Peyer's patch (tissue), 4 donors: ENCODE results near the gene MACROD2. TPM values are rescaled to one million over a fixed set of nuclear protein-coding genes. Genes with fewer than 3 reads are reported as not detected.

Experiments used
- DNase-seq, 3 donors: peaks; one replicate each; pipeline ENCODE4 v3.0.0-alpha.2; 2017 to 2019
- H3K27ac ChIP-seq, 4 donors: fragments of 200-600 bp; sonication (generic); one replicate each; pipeline ENCODE4 v1.5.1; 2016 to 2019
- H3K27me3 ChIP-seq, 2 donors: fragments of 200-600 bp; sonication (generic); one replicate each; pipeline ENCODE4 v1.5.1; 2019
- H3K36me3 ChIP-seq, 3 donors: fragments of 200-600 bp; sonication (generic); one replicate each; pipeline ENCODE4 v1.5.1; 2016 to 2019
- H3K4me1 ChIP-seq, 4 donors: fragments of 200-600 bp; sonication (generic); one replicate each; pipeline ENCODE4 v1.5.1; 2016 to 2019
- H3K4me3 ChIP-seq, 4 donors: fragments of 200-600 bp; sonication (generic); 1 replicate in 3 of 4; 2 replicates in 1 of 4; pipeline ENCODE4 v1.5.1; 2016 to 2019; ENCODE audit warnings: mild to moderate bottlenecking in 1 of 4
- H3K9me3 ChIP-seq, 4 donors: fragments of 200-600 bp; sonication (generic); one replicate each; pipeline ENCODE4 v1.5.1; 2016 to 2019; ENCODE audit warnings: mild to moderate bottlenecking in 1 of 4
- POLR2A ChIP-seq, 2 donors: fragments of 450-650 bp; IDR thresholded peaks; one replicate each; pipeline ENCODE4 v1.5.1; 2017; ENCODE audit warnings: antibody characterized with exemption in 2 of 2, mild to moderate bottlenecking in 2 of 2, moderate library complexity in 2 of 2
- total RNA-seq, 4 donors: library from RNA; depleted of rRNA; stranded (reverse); fragments of >200 nt; gene quantifications; one replicate each; pipeline ENCODE4 v1.1.0, GENCODE V29; 2016
- TF ChIP-seq, protein P1 (sequence below), 6 experiments: fragments of 450-650 bp in 4 of 6; fragments of 200-600 bp in 2 of 6; sonication (generic) in 1 of 6; IDR thresholded peaks; one replicate each; pipeline ENCODE4 v1.5.1; 2017 to 2019; ENCODE audit warnings: antibody characterized with exemption in 6 of 6, mild to moderate bottlenecking in 3 of 6, moderate library complexity in 1 of 6

Gene MACROD2
- total RNA-seq, 4 donors from 2014 or later = 2.5 to 10.7 (median 6.5) TPM

DNA sequence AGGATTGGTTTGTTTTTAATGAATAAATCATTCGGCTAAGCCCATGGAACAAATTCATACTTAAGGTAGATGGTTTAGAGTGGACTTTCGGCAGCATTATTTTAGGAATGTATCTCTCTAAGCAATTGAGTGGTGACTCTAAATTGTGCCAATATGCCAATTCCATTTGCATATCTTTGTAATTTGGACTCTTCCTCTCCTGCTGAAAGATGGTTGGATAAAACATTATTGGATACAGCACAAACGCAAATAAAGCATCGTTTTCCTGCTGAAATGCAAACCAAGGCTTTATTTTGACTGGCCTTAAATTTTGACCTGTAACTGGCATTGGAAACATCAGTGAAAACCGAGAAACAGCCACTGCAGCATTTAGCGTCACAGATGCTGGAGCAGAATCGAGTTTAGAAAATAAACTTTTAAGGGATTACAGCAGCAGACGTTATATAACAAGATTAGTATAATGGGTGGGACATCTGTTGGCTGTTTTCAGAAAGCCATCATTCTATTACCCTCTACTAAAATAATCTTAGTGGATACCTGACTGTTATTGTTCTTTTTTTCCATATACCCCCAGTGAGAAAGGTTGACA, 1852.0 kb downstream of the MACROD2 start:
- TF ChIP-seq POLR2A (IDR thresholded peaks at IDR 0.05) = no peak
- TF ChIP-seq, protein P1, sequence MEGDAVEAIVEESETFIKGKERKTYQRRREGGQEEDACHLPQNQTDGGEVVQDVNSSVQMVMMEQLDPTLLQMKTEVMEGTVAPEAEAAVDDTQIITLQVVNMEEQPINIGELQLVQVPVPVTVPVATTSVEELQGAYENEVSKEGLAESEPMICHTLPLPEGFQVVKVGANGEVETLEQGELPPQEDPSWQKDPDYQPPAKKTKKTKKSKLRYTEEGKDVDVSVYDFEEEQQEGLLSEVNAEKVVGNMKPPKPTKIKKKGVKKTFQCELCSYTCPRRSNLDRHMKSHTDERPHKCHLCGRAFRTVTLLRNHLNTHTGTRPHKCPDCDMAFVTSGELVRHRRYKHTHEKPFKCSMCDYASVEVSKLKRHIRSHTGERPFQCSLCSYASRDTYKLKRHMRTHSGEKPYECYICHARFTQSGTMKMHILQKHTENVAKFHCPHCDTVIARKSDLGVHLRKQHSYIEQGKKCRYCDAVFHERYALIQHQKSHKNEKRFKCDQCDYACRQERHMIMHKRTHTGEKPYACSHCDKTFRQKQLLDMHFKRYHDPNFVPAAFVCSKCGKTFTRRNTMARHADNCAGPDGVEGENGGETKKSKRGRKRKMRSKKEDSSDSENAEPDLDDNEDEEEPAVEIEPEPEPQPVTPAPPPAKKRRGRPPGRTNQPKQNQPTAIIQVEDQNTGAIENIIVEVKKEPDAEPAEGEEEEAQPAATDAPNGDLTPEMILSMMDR (IDR thresholded peaks at IDR 0.05) = no peak
- no peaks in the 10 kb centered on the region for H3K9me3 ChIP-seq
- no peaks in the 10 kb centered on the region for H3K4me1 ChIP-seq
- no peaks in the 10 kb centered on the region for H3K36me3 ChIP-seq
- no peak for DNase-seq
- H3K4me3 ChIP-seq = no peak overlapping the region
- no peaks in the 10 kb centered on the region for H3K27me3 ChIP-seq
- no peak overlapping the region for H3K27ac ChIP-seq

DNA sequence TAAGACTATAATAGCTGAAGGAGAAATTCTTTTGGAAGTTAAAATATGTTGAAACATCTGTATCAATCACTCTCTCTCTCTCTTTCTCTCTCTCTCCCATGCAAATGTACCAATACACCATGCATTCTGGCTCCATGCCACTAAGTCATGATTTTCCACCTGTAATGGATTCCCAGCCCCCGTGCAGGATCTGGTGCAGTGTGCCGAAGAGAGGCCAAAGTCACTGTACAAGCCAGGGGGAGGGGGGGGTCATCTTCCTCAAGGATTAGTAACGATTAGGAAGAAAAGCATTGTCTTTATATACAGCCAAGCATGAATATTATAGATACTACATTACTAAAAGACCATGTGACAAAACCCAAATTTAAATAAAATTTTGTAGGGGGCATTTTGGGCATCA, 1852.8 kb downstream of the MACROD2 start:
- H3K27me3 ChIP-seq = no peaks in the 10 kb centered on the region
- DNase-seq = no peak
- no peaks in the 10 kb centered on the region for H3K36me3 ChIP-seq
- no peak overlapping the region for H3K4me3 ChIP-seq
- H3K4me1 ChIP-seq = no peaks in the 10 kb centered on the region
- H3K9me3 ChIP-seq = no peaks in the 10 kb centered on the region
- TF ChIP-seq POLR2A (IDR thresholded peaks at IDR 0.05) = no peak
- TF ChIP-seq, protein P1 (IDR thresholded peaks at IDR 0.05) = no peak
- no peak overlapping the region for H3K27ac ChIP-seq

DNA sequence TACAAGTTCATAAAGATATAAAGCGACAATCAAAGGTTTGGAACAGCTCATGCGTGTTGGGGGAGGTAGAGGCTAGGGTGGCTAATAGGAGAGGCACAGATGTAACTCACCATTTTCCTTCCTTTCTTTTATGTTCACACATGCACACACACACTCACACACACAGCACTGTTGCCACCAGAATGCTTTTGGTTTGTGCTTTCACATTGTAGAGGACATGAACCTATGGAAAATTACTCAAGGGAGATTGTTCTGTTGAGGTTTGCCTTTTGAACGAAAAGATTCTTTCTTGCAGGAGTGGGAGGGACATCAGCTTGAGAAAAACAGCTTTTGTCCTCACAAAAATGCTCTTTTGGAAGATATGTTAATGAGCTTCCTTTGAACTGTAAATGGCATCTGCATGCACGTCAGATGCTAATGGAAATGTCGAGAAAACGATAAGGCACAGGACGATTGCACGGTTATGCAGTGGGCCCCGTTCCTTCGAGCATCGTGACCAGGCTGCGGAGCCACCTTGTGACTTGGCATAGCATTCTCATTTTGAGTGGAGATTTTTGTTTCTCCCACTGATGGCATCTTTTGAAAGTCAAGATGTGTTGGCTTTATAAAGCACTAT, 1853.8 kb downstream of the MACROD2 start:
- no peak overlapping the region for H3K27ac ChIP-seq

DNA sequence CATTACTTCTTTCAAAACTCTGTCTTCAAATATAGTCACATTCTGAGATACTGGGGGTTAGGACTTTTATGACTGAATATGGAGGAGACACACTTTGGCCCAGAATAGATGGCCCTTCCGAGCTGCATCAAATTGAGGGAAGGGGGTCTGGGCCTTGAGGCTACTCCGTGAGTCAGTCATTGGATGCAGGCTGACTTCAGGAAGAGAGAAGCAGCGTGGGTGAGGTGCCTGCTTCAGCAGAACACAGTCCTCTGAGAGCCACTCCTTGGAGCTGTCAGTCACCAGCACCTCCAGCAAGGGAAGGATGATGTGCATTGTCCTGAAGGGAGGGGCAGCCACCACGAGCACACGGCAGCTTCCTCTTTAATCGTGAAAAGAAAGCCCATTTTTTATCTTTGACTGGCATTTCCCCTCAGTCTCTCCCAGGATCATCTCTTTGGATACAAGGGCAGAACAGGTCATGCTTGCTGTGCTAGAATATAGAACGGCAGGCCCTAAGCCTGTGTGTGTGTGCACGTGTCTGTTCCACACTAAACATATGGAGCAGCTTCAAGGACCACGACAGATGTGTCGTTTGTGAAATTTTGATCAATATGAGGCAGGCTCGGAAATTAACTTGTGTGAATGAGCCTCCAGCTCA, 1856.4 kb downstream of the MACROD2 start:
- Histone ChIP-seq H3K27ac (no peak overlapping the region), H3K4me3 (no peak overlapping the region), H3K4me1 (no peaks in the 10 kb centered on the region), H3K9me3 (no peaks in the 10 kb centered on the region), H3K36me3 (no peaks in the 10 kb centered on the region), H3K27me3 (no peaks in the 10 kb centered on the region)
- DNase-seq = no peak
- TF ChIP-seq POLR2A (IDR thresholded peaks at IDR 0.05) = no peak
- TF ChIP-seq, protein P1 (IDR thresholded peaks at IDR 0.05) = no peak

More for the DNA sequence above, 1853.8 kb downstream of the MACROD2 start:
- H3K9me3 ChIP-seq = no peaks in the 10 kb centered on the region
- no peak for DNase-seq
- no peaks in the 10 kb centered on the region for H3K4me1 ChIP-seq
- H3K4me3 ChIP-seq = no peak overlapping the region
- TF ChIP-seq, protein P1 (IDR thresholded peaks at IDR 0.05) = no peak
- no peak for TF ChIP-seq POLR2A (IDR thresholded peaks at IDR 0.05)
- no peaks in the 10 kb centered on the region for H3K27me3 ChIP-seq
- H3K36me3 ChIP-seq = no peaks in the 10 kb centered on the region

DNA sequence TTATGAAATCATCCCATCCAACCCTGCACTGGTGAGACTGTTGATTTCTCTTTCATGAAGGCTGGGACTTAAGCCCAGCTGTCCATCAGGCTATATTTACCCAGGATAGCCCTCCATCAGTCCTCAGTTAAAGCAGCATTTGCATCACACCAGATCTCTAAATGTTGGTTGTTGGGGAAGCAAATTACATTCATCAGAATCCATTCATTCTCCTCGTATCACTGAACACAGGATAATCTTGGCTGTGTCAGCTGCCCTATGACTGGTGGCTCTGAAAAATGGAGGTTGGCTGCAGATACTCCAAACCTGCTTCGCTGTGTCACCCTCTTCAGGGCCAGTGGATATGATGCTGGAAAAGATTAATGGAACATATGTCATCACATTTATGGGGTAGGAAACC, 1859.6 kb downstream of the MACROD2 start:
- no peak for DNase-seq
- TF ChIP-seq, protein P1 (IDR thresholded peaks at IDR 0.05) = no peak
- no peak for TF ChIP-seq POLR2A (IDR thresholded peaks at IDR 0.05)
- H3K36me3 ChIP-seq = no peaks in the 10 kb centered on the region
- no peaks in the 10 kb centered on the region for H3K27me3 ChIP-seq
- H3K4me1 ChIP-seq = no peaks in the 10 kb centered on the region
- H3K9me3 ChIP-seq = no peaks in the 10 kb centered on the region
- no peak overlapping the region for H3K27ac ChIP-seq
- no peak overlapping the region for H3K4me3 ChIP-seq
